PFSK-1 (cell line): ENCODE results near the gene IRX5.

Experiments
- FOXP2 ChIP-seq: optimal IDR thresholded peaks from 2 replicates; pipeline ENCODE3; 2011; ENCODE audit warnings: borderline replicate concordance, control low read depth, inconsistent platforms; ENCODE audit not compliant: insufficient read depth; ENCODE audit errors: extremely low read length, extremely low read depth
- POLR2AphosphoS5 ChIP-seq: IDR thresholded peaks from 2 replicates; pipeline ENCODE4 v1.6.1; 2012; ENCODE audit warnings: low read depth, mild to moderate bottlenecking, control low read depth, low read length, moderate library complexity
- REST ChIP-seq, 2 experiments: IDR thresholded peaks; 2 replicates each; pipeline versions ENCODE4 v1.6.1 to v1.8.0; 2011 to 2012; ENCODE audit warnings: low read depth in 2 of 2, low read length in 2 of 2, control low read depth in 1 of 2, inconsistent platforms in 1 of 2, mild to moderate bottlenecking in 1 of 2, moderate library complexity in 1 of 2; ENCODE audit not compliant: insufficient read depth in 1 of 2
- SIN3A ChIP-seq: IDR thresholded peaks from 2 replicates; pipeline ENCODE4 v1.6.1; 2012; ENCODE audit warnings: mild to moderate bottlenecking, low read length, moderate library complexity, borderline replicate concordance; ENCODE audit not compliant: insufficient read depth
- TAF1 ChIP-seq: IDR thresholded peaks from 2 replicates; pipeline ENCODE4 v1.6.1; 2012; ENCODE audit warnings: low read length, control low read depth, borderline replicate concordance; ENCODE audit not compliant: insufficient read depth

IRX5 gene

GRCh38 chr16:54932737-54933254 lies 2.1 kb downstream of the IRX5 start:
- no peak for TF ChIP-seq TAF1
- TF ChIP-seq FOXP2: no peak
- no peak for TF ChIP-seq SIN3A
- no peak for TF ChIP-seq POLR2AphosphoS5
- TF ChIP-seq REST (IDR thresholded peaks at IDR 0.05; ENCODE audit: insufficient read depth in 1 of 2, low read depth in 2 of 2, low read length in 2 of 2): no peak

GRCh38 chr16:54933281-54934011 lies 2.8 kb downstream of the IRX5 start:
- TF ChIP-seq POLR2AphosphoS5: no peak
- no peak for TF ChIP-seq TAF1
- no peak for TF ChIP-seq REST (IDR thresholded peaks at IDR 0.05; ENCODE audit: insufficient read depth in 1 of 2, low read depth in 2 of 2, low read length in 2 of 2)
- no peak for TF ChIP-seq SIN3A
- TF ChIP-seq FOXP2: no peak

- TF ChIP-seq SIN3A (no peak), TAF1 (no peak), FOXP2 (no peak), REST (IDR thresholded peaks at IDR 0.05; ENCODE audit: insufficient read depth in 1 of 2, low read depth in 2 of 2, low read length in 2 of 2) (no peak), POLR2AphosphoS5 (no peak)
Observed at GRCh38 chr16:54934481-54935265, 4.0 kb downstream of the IRX5 start.

- TF ChIP-seq SIN3A: no peak
- no peak for TF ChIP-seq TAF1
- TF ChIP-seq FOXP2: no peak
Observed at GRCh38 chr16:54935266-54935968, 4.8 kb downstream of the IRX5 start.

GRCh38 chr16:54936201-54936978 lies 5.7 kb downstream of the IRX5 start:
- no peak for TF ChIP-seq TAF1
- no peak for TF ChIP-seq SIN3A
- no peak for TF ChIP-seq FOXP2
- no peak for TF ChIP-seq POLR2AphosphoS5
- no peak for TF ChIP-seq REST (IDR thresholded peaks at IDR 0.05; ENCODE audit: insufficient read depth in 1 of 2, low read depth in 2 of 2, low read length in 2 of 2)
